Body of pancreas (tissue), 4 donors: Measurements from ENCODE around the gene C3orf70.

Experiments used
- POLR2A ChIP-seq, 3 donors: fragments of 450-650 bp; IDR thresholded peaks; one replicate each; pipeline ENCODE4 v1.6.1; 2016; ENCODE audit warnings: antibody characterized with exemption in 3 of 3, mild to moderate bottlenecking in 2 of 3
- TF ChIP-seq, protein P1 (sequence below), 7 experiments: fragments of 450-650 bp in 4 of 7; fragments of 200-600 bp in 3 of 7; sonication (generic) in 3 of 7; IDR thresholded peaks; one replicate each; pipeline ENCODE4 v1.5.1; 2016 to 2019; ENCODE audit warnings: antibody characterized with exemption in 7 of 7

DNA sequence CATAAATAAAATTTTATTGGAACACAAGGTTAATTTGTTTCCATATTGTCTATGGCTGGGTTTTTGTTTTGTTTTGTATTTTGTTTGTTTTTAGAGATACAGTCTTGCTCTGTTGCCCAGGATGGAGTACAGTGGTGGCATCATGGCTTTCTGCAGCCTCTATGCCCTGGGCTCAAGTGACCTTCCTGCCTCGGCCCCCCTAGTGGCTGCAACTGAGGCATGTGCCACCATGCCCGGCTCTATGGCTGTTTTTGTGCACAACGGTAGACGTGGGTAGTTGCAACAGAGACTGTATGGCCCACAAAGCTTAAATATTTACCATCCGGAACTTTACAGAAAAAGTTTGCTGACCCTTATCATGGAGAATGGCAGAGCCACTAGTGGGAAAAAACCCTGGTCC lies 46.8 kb upstream of the C3orf70 start:
- TF ChIP-seq, protein P1, sequence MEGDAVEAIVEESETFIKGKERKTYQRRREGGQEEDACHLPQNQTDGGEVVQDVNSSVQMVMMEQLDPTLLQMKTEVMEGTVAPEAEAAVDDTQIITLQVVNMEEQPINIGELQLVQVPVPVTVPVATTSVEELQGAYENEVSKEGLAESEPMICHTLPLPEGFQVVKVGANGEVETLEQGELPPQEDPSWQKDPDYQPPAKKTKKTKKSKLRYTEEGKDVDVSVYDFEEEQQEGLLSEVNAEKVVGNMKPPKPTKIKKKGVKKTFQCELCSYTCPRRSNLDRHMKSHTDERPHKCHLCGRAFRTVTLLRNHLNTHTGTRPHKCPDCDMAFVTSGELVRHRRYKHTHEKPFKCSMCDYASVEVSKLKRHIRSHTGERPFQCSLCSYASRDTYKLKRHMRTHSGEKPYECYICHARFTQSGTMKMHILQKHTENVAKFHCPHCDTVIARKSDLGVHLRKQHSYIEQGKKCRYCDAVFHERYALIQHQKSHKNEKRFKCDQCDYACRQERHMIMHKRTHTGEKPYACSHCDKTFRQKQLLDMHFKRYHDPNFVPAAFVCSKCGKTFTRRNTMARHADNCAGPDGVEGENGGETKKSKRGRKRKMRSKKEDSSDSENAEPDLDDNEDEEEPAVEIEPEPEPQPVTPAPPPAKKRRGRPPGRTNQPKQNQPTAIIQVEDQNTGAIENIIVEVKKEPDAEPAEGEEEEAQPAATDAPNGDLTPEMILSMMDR (IDR thresholded peaks at IDR 0.05): no peak
- no peak for TF ChIP-seq POLR2A (IDR thresholded peaks at IDR 0.05)
